ENCODE results near the gene COMMD1. TPM values are rescaled to one million over a fixed set of nuclear protein-coding genes. Genes with fewer than 3 reads are reported as not detected.

COMMD1 gene
- total RNA-seq, 2 donors from 2014 or later, result 54.5 to 66.0 TPM

GRCh38 chr2:62007555-62007954 is 102.1 kb downstream of the COMMD1 start:
- no peak for DNase-seq (ENCODE audit: low spot score)
- no peaks in the 10 kb centered on the region for H3K36me3 ChIP-seq
- no peak for TF ChIP-seq CTCF (IDR thresholded peaks at IDR 0.05)

GRCh38 chr2:62010632-62011256 is 105.3 kb downstream of the COMMD1 start:
- no peak for TF ChIP-seq CTCF (IDR thresholded peaks at IDR 0.05)
- Histone ChIP-seq H3K27me3 (no peaks in the 10 kb centered on the region), H3K9me3 (no peaks in the 10 kb centered on the region), H3K27ac (no peak overlapping the region), H3K36me3 (no peaks in the 10 kb centered on the region), H3K4me3 (no peak overlapping the region), H3K4me1 (peaks cover 0 to 18% of the 10 kb centered on the region in 2 donors)
- DNase-seq (ENCODE audit: low spot score), result no peak

More at GRCh38 chr2:62007555-62007954, 102.1 kb downstream of the COMMD1 start:
- Histone ChIP-seq H3K9me3 (no peaks in the 10 kb centered on the region), H3K4me1 (no peaks in the 10 kb centered on the region), H3K4me3 (no peak overlapping the region), H3K27ac (no peak overlapping the region), H3K27me3 (no peaks in the 10 kb centered on the region)

DNA sequence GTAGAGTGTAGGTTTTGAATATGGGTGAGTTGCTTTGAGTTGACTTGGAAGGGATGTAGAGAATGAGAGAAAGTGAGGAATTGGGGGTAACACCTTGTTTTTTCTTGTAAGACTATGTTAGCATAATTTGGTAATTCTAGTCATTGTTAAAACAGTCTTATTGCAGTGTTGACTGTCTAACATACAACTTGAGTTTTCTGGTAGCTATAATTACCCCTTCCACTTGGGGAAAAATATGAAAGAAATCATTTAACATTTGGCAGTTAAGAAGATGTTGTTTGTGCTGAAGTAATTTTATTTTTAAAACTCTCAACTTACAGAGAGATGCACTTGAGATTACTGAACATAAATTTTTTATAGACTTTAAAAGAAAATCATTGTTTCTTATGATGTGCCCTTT is 108.2 kb downstream of the COMMD1 start:
- peaks cover 0 to 18% of the 10 kb centered on the region in 2 donors for H3K4me1 ChIP-seq
- H3K36me3 ChIP-seq, result no peaks in the 10 kb centered on the region
- peak overlapping the region; percentile 24 to 31 for H3K27ac ChIP-seq
- DNase-seq (ENCODE audit: low spot score), result no peak
- no peaks in the 10 kb centered on the region for H3K9me3 ChIP-seq
- H3K4me3 ChIP-seq, result no peak overlapping the region
- TF ChIP-seq CTCF (IDR thresholded peaks at IDR 0.05), result no peak
- no peaks in the 10 kb centered on the region for H3K27me3 ChIP-seq

DNA sequence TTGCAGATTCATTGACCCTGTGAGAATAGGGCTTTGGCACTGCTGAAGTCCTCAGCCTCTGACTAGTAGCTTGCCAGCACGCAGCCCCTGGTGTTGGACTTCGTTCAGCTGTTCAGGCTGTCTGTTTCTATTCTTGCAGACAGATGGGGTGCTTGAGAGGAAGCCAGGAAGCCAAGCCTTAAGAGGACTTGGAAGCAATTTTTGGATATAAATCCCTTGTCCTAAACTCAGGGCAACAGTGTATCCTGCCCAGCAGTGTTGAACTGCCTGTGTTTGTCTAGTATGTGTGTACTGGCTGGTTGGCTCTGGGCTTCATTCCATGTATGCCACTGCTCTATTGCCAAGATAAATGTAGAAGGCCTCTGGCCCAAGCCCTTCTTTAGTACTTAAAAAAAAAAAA is 108.6 kb downstream of the COMMD1 start:
- Histone ChIP-seq H3K4me3 (no peak overlapping the region), H3K27me3 (no peaks in the 10 kb centered on the region), H3K9me3 (no peaks in the 10 kb centered on the region), H3K27ac (peak overlapping the region; percentile 24 to 31), H3K36me3 (no peaks in the 10 kb centered on the region), H3K4me1 (peaks cover 0 to 18% of the 10 kb centered on the region in 2 donors)
- peak in 1 of 2 donors; percentile 43 for TF ChIP-seq CTCF (IDR thresholded peaks at IDR 0.05)
- DNase-seq (ENCODE audit: low spot score), result peak; percentile 61

GRCh38 chr2:62016957-62017356 is 111.5 kb downstream of the COMMD1 start:
- H3K4me1 ChIP-seq, result peaks cover 0 to 18% of the 10 kb centered on the region in 2 donors
- no peak overlapping the region for H3K4me3 ChIP-seq
- no peaks in the 10 kb centered on the region for H3K9me3 ChIP-seq
- no peak for TF ChIP-seq CTCF (IDR thresholded peaks at IDR 0.05)
- H3K27me3 ChIP-seq, result no peaks in the 10 kb centered on the region
- DNase-seq (ENCODE audit: low spot score), result no peak
- H3K36me3 ChIP-seq, result no peaks in the 10 kb centered on the region
- H3K27ac ChIP-seq, result no peak overlapping the region

DNA sequence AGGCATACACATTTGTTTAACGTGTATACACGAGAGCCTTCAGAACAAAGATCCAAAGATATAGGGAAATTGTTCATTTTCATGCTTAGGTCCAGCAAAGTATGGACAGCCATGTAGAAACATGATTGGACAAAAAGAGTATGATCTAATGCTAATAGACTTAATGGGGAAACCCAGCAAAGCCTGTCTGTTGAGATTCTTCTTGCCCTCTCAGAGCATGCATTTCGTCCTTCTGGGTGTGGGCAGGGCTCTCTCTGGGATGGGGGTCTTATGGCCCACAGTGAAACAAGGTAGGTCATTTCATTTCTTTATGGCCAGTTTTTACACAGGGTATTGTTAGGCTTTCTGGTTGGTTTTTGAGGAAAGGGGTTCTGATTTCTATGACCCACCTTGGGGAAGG is 124.4 kb downstream of the COMMD1 start:
- Histone ChIP-seq H3K4me3 (no peak overlapping the region), H3K36me3 (no peaks in the 10 kb centered on the region), H3K27me3 (no peaks in the 10 kb centered on the region), H3K27ac (no peak overlapping the region), H3K4me1 (peaks cover 0 to 3% of the 10 kb centered on the region in 2 donors), H3K9me3 (no peaks in the 10 kb centered on the region)
- TF ChIP-seq CTCF (IDR thresholded peaks at IDR 0.05), result no peak
- no peak for DNase-seq (ENCODE audit: low spot score)
